GM12892 (cell line): ENCODE measurements around the gene LARGE2.

ENCODE experiments used
- POLR2A ChIP-seq: IDR thresholded peaks from 2 replicates; pipeline ENCODE4 v1.6.1; 2011; ENCODE audit warnings: low read depth, low read length, control low read depth
- POLR2AphosphoS5 ChIP-seq: IDR thresholded peaks from 2 replicates; pipeline ENCODE4 v1.6.1; 2011; ENCODE audit warnings: low read depth, low read length, control low read depth
- TAF1 ChIP-seq: IDR thresholded peaks from 2 replicates; pipeline ENCODE4 v1.6.1; 2011; ENCODE audit warnings: low read depth, mild to moderate bottlenecking, control low read depth, low read length, borderline replicate concordance

- no peak for TF ChIP-seq POLR2A
- no peak for TF ChIP-seq POLR2AphosphoS5
- TF ChIP-seq TAF1 = no peak
Measured at GRCh38 chr11:45959851-45960250, 37.4 kb downstream of the LARGE2 start.
